ENCODE data around the gene ZDHHC3.

Gene ZDHHC3

GRCh38 chr3:44918581-44918980, 57.4 kb downstream of the ZDHHC3 start:
- H3K36me3 ChIP-seq: no peaks in the 10 kb centered on the region
- TF ChIP-seq CTCF (IDR thresholded peaks at IDR 0.05; ENCODE audit: low read depth, low read length): no peak
- no peaks in the 10 kb centered on the region for H3K4me1 ChIP-seq
- no peak overlapping the region for H3K4me3 ChIP-seq (ENCODE audit: low read depth, low read length)
- DNase-seq: no peak
- H3K9me3 ChIP-seq: no peaks in the 10 kb centered on the region
- no peaks in the 10 kb centered on the region for H3K27me3 ChIP-seq

- Histone ChIP-seq H3K36me3 (no peaks in the 10 kb centered on the region), H3K27me3 (no peaks in the 10 kb centered on the region), H3K9me3 (no peaks in the 10 kb centered on the region), H3K4me1 (no peaks in the 10 kb centered on the region), H3K4me3 (ENCODE audit: low read depth, low read length) (no peak overlapping the region)
- DNase-seq: no peak
- TF ChIP-seq CTCF (IDR thresholded peaks at IDR 0.05; ENCODE audit: low read depth, low read length): no peak
These were observed 57.9 kb downstream of the ZDHHC3 start for GRCh38 chr3:44918087-44918486.

DNA sequence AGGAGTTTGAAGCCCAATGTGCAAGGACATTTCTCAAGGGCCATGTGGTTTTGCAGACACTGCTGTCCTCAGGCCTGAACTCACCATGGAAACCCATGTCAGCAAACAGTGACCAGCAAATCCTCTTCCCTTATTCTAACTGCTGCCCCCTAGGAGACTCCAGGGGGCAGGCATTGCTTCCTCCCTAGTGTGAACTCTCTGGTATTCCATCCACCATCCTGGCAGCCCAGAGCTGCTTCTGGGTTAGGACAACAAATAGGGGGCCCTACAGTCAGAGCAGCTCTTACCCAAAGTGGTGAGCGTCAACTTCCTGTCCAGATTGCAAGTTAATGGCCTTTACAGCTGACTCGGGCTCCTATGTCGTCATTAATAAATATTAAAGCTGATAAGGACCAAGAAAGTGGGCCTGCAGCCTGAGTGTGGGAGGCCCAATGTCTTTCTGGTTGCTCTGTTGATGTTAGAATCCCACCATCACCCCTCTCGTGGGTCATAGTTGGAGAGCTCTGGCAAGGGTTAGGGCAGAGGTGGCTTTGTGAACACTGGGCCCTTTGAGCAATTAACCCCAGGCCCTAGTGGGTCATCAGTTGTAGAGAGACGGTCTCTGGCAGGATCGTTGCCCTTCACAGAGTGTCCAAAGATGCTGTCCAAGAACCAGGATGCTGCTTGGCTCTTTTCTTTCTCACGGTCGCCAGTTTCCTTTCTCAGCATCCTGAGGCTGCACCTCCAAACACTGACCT, 60.1 kb downstream of the ZDHHC3 start:
- Histone ChIP-seq H3K9me3 (no peaks in the 10 kb centered on the region), H3K4me1 (no peaks in the 10 kb centered on the region), H3K4me3 (ENCODE audit: low read depth, low read length) (no peak overlapping the region), H3K27me3 (no peaks in the 10 kb centered on the region), H3K36me3 (no peaks in the 10 kb centered on the region)
- DNase-seq: no peak
- peak; percentile 3; the same call in 1 of the 2 replicates for TF ChIP-seq CTCF (IDR thresholded peaks at IDR 0.05; ENCODE audit: low read depth, low read length)

- Histone ChIP-seq H3K9me3 (no peaks in the 10 kb centered on the region), H3K4me3 (ENCODE audit: low read depth, low read length) (no peak overlapping the region), H3K27me3 (no peaks in the 10 kb centered on the region), H3K4me1 (no peaks in the 10 kb centered on the region), H3K36me3 (no peaks in the 10 kb centered on the region)
- no peak for DNase-seq
- 0 out of 2 replicates have a peak, but pooled peaks have one; percentile 6 for TF ChIP-seq CTCF (IDR thresholded peaks at IDR 0.05; ENCODE audit: low read depth, low read length)
These were observed 61.0 kb downstream of the ZDHHC3 start for GRCh38 chr3:44914936-44915335.

DNA sequence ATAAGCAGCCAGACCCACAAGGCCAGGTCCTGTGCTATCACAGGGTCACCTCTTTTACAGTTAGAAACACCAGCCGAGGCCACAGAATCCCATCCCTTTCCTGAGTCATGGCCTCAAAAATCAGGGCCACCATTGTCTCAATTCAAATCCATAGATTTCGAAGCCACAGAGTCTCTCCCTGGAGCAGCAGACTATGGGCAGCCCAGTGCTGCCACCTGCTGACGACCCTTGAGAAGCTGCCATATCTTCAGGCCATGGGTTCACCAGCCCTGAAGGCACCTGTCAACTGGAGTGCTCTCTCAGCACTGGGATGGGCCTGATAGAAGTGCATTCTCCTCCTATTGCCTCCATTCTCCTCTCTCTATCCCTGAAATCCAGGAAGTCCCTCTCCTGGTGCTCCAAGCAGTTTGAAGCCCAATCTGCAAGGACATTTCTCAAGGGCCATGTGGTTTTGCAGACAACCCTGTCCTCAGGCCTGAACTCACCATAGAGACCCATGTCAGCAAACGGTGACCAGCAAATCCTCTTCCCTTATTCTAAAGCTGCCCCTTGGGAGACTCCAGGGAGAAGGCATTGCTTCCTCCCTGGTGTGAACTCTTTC, 62.0 kb downstream of the ZDHHC3 start:
- no peaks in the 10 kb centered on the region for H3K27me3 ChIP-seq
- no peaks in the 10 kb centered on the region for H3K9me3 ChIP-seq
- no peaks in the 10 kb centered on the region for H3K4me1 ChIP-seq
- no peaks in the 10 kb centered on the region for H3K36me3 ChIP-seq
- no peak overlapping the region for H3K4me3 ChIP-seq (ENCODE audit: low read depth, low read length)
- TF ChIP-seq CTCF (IDR thresholded peaks at IDR 0.05; ENCODE audit: low read depth, low read length): peak; percentile 76
- DNase-seq: peak; percentile 67

DNA sequence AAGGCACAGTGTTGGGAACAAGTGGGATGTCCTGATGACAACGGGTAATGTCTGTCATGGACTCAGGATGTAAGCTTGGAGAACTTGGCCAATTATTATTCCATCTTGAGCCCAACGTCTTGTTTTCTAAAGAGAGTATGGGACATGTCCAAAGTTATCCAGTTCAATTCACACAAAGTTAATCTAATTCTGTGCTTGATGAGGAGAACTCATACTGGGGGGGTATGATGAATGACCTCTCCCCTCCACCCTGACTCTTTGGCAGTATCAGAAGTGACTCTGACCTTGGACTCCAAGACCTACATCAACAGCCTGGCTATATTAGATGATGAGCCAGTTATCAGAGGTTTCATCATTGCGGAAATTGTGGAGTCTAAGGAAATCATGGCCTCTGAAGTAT, 65.3 kb downstream of the ZDHHC3 start:
- Histone ChIP-seq H3K36me3 (no peaks in the 10 kb centered on the region), H3K4me1 (no peaks in the 10 kb centered on the region), H3K27me3 (no peaks in the 10 kb centered on the region), H3K4me3 (ENCODE audit: low read depth, low read length) (no peak overlapping the region), H3K9me3 (no peaks in the 10 kb centered on the region)
- TF ChIP-seq CTCF (IDR thresholded peaks at IDR 0.05; ENCODE audit: low read depth, low read length): no peak
- DNase-seq: no peak
